Epithelial cell of proximal tubule (primary cell): ENCODE results near the gene DIO1. TPM values are rescaled to one million over a fixed set of nuclear protein-coding genes. Genes with fewer than 3 reads are reported as not detected.

Experiments used
- DNase-seq: peaks from one replicate; pipeline ENCODE4 v3.0.0-alpha.2; 2011; ENCODE audit warnings: low read depth
- H3K4me3 ChIP-seq: 2 replicates; pipeline ENCODE4 v1.5.1; 2011; ENCODE audit warnings: low read depth, mild to moderate bottlenecking, low read length
- CTCF ChIP-seq: conservative IDR thresholded peaks from 2 replicates; pipeline ENCODE4 v1.5.1; 2012; ENCODE audit warnings: low read depth, mild to moderate bottlenecking, low read length
- total RNA-seq: library from RNA; depleted of rRNA; stranded (reverse); fragments of >200 nt; gene quantifications from 2 replicates; pipeline ENCODE4 v1.2.3, GENCODE V29; 2015

The DIO1 gene
- total RNA-seq, 1 donor from 2014 or later = not detected

DNA sequence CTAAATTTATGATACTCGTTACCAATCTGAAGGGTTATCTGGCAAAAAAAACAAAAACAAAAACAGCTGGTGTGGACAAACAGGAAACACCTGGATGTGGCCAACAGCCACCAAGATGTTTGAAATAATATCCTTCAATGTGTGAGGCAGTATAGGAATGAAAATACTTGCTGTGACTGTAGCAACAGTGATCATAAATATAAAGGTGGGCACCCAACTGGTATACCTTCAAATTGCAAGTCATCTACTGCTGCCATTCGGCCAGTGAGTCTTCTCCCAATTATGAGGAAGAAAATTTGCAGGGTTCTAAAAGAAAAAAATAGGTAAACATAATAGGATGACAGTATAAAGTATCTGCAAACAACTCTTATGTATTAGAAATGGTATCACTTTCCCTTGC is 5.3 kb upstream of the DIO1 start:
- no peak for DNase-seq
- peak overlapping the region; percentile 82 for H3K4me3 ChIP-seq
- no peak for TF ChIP-seq CTCF

- no peak for TF ChIP-seq CTCF
- peak within 1 kb of the TSS; percentile 82 for H3K4me3 ChIP-seq
- peak; percentile 69 for DNase-seq
These were observed 4.4 kb upstream of the DIO1 start, which contains the start of gene YIPF1 for GRCh38 chr1:53889304-53890298. Gene YIPF1, minus strand, starts transcription at chr1:53889797. Its CDS starts 860 bp downstream, at chr1:53888937.

DNA sequence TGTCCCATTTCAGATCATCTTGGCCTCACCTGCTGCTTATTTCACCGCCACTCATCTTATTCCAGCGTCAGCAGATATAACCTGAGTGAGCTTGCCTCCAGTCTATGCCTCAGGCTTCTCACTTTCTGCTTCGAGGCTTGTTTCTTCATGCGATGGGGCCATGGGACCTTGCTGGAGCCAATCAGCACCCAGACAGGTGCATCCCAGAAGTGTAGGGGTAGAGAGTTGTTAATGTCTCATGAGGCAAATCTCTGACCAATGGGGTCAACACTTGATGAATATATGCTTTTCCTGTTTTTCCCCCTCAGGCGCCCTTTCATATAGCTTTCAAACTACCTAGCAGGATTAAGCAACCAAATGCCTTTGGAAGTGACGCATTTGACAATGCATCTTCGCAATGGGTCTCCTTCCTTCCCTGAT is 3.5 kb upstream of the DIO1 start:
- TF ChIP-seq CTCF = no peak
- H3K4me3 ChIP-seq = peak overlapping the region; percentile 82
- no peak for DNase-seq

- DNase-seq = no peak
- no peak for TF ChIP-seq CTCF
- H3K4me3 ChIP-seq = no peak overlapping the region
These were observed 3.0 kb upstream of the DIO1 start for GRCh38 chr1:53891018-53891417.

DNA sequence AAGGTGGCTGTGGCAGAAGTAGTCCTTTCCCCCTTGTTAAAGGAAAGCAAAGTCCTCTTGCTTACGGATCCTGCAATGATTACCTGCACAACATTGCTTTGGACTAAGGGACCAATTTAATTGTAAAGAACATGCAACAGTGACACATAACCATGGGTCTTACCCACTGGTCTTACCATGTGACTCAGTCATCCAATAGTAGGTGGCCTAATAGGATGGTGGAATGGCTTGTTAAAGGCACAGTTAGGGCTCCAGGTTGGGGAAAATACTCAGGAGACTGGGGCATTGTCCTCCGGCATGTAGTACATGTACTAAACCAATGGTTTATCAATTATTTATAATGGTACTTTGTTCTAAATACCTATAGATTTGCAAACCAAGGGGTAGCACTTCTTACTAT is 2.3 kb upstream of the DIO1 start:
- DNase-seq = no peak
- TF ChIP-seq CTCF = no peak
- H3K4me3 ChIP-seq = no peak overlapping the region

- no peak overlapping the region for H3K4me3 ChIP-seq
- DNase-seq = no peak
- TF ChIP-seq CTCF = no peak
These were observed 1.1 kb upstream of the DIO1 start for GRCh38 chr1:53892911-53893310.

GRCh38 chr1:53894644-53895043 is 657 bp downstream of the DIO1 start:
- TF ChIP-seq CTCF = no peak
- H3K4me3 ChIP-seq = no peak overlapping the region
- DNase-seq = no peak
